ENCODE results near the gene ST7.

DNA sequence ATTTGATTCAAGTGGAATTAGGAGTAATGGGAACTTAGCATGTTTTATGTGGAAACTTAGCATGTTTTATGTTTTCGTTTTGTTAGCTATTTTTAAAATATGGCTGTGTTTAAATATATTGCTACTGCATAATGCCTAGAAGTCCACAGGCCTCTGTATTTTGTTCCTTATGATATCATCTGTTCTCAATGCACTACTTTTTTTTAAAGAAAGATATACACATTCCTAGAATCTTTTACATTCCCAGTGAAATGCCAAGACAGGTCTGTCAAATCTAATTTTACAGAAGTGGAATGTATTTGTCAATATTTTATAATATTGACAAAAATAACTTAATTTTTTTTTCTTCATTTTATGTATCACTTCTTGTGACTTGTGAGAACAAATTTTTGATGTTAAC, 51.6 kb downstream of the ST7 start:
- no peak for TF ChIP-seq GATA2 (IDR thresholded peaks at IDR 0.05; ENCODE audit: low read depth, low read length)
- no peak for TF ChIP-seq GATA3 (IDR thresholded peaks at IDR 0.05; ENCODE audit: low read depth, low read length)

Data from SH-SY5Y (cell line).